Measurements from ENCODE around the gene TGIF1. TPM values are rescaled to one million over a fixed set of nuclear protein-coding genes. Genes with fewer than 3 reads are reported as not detected.
A peak's percentile ranks its signal among the peaks of the same experiment; 100 is the strongest.

Gene TGIF1
- total RNA-seq, 2 experiments from 2014 or later, result 12.5 to 14.7 TPM

GRCh38 chr18:3444296-3444695, 5.7 kb upstream of the TGIF1 start:
- peaks cover 24% of the 10 kb centered on the region for H3K4me1 Mint-ChIP-seq
- CTCF ChIA-PET, result interaction anchor here (0.7 to 4.9 kb wide), 3 partner anchors 13 to 150 kb away, joined by 3 to 18 read pairs (median 4); no protein-coding TSS in a partner anchor

GRCh38 chr18:3444954-3445353, 5.0 kb upstream of the TGIF1 start:
- Mint-ChIP-seq H3K4me1 (peaks cover 24% of the 10 kb centered on the region), H3K4me3 (no peak overlapping the region), H3K9me3 (no peaks in the 10 kb centered on the region), H3K27me3 (peaks cover 3% of the 10 kb centered on the region), H3K36me3 (ENCODE audit: low read depth) (no peaks in the 10 kb centered on the region), H3K27ac (no peak overlapping the region)
- no peak for DNase-seq
- ChIA-PET CTCF (interaction anchor here (0.9 to 4.9 kb wide), 3 partner anchors 14 to 149 kb away, joined by 3 to 18 read pairs (median 3); no protein-coding TSS in a partner anchor), POLR2A (no interaction called here)

More at GRCh38 chr18:3444296-3444695, 5.7 kb upstream of the TGIF1 start:
- Mint-ChIP-seq H3K4me3 (no peak overlapping the region), H3K27ac (no peak overlapping the region), H3K27me3 (peaks cover 3% of the 10 kb centered on the region), H3K36me3 (ENCODE audit: low read depth) (no peaks in the 10 kb centered on the region), H3K9me3 (no peaks in the 10 kb centered on the region)
- POLR2A ChIA-PET, result no interaction called here
- no peak for DNase-seq

GRCh38 chr18:3447068-3447894, 2.7 kb upstream of the TGIF1 start:
- no peaks in the 10 kb centered on the region for H3K9me3 Mint-ChIP-seq
- peak overlapping the region; percentile 89 for H3K4me3 Mint-ChIP-seq
- H3K27me3 Mint-ChIP-seq, result no peaks in the 10 kb centered on the region
- ChIA-PET CTCF (interaction anchor here (0.6 to 4.9 kb wide), 10 partner anchors 11 to 403 kb away, joined by 3 to 18 read pairs (median 4); no protein-coding TSS in a partner anchor), POLR2A (interaction anchor here (0.6 to 1.2 kb wide), 5 partner anchors 8 to 238 kb away, joined by 3 to 13 read pairs (median 4); partner anchors contain the start of gene MYL12A)
- no peak for DNase-seq
- H3K4me1 Mint-ChIP-seq, result peaks cover 29% of the 10 kb centered on the region
- H3K36me3 Mint-ChIP-seq (ENCODE audit: low read depth), result no peaks in the 10 kb centered on the region
- H3K27ac Mint-ChIP-seq, result peak overlapping the region; percentile 99

DNA sequence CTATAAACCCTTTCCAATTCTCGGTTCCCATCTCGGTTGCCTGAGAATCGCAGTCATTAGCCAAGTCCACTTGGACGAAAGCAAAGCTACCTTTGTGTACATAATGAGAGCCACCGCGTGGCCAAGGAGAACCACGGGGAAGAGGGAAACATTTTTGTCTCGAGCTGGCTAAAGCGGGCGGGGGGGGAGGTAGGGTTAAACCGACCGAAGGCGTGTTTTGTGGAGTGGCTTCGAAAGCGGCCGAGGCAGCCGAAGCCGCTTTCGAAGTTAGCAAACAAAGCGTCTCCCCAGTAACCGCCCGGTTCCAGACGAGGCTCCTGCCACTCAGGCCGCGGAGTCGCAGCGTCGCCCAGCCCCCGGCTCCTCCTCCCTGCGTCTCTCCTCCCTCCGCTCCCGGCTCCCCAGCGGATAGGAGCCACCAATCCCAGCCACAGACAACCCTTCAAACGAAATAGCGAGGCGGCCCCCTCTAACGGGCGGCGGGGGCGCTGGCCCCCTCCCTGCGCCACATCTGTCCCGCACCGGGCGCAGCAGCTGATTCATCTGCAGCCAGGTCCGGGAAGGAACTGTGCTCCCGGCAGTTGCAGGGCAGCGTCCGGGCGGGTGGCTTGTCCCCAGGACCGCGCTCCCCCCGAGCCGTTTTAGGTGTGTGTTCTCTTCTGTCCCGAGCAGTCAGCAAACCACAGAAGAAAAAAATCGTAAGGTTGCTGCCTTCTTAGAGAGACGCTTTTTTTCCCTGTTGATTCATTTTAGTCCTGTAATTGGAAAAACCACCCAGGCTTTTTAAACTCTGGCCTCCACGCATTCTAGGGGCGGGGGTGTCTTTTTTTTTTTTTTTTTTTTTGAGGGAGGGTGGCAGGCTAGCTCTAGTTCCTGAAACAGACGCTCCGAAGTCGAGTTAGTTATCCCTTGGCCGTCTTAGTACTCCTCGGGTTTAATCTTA, 1.8 kb upstream of the TGIF1 start:
- Mint-ChIP-seq H3K4me3 (peak overlapping the region; percentile 89), H3K9me3 (no peaks in the 10 kb centered on the region), H3K4me1 (peaks cover 38% of the 10 kb centered on the region), H3K27ac (peak overlapping the region; percentile 99), H3K27me3 (no peaks in the 10 kb centered on the region), H3K36me3 (ENCODE audit: low read depth) (peaks cover 6% of the 10 kb centered on the region)
- ChIA-PET CTCF (interaction anchor here (0.6 to 4.9 kb wide), 8 partner anchors 15 to 315 kb away, joined by 3 to 18 read pairs (median 5); no protein-coding TSS in a partner anchor), POLR2A (interaction anchor here (0.6 to 1.2 kb wide), 5 partner anchors 9 to 185 kb away, joined by 3 to 13 read pairs (median 3); no protein-coding TSS in a partner anchor)
- DNase-seq, result peak; percentile 90

DNA sequence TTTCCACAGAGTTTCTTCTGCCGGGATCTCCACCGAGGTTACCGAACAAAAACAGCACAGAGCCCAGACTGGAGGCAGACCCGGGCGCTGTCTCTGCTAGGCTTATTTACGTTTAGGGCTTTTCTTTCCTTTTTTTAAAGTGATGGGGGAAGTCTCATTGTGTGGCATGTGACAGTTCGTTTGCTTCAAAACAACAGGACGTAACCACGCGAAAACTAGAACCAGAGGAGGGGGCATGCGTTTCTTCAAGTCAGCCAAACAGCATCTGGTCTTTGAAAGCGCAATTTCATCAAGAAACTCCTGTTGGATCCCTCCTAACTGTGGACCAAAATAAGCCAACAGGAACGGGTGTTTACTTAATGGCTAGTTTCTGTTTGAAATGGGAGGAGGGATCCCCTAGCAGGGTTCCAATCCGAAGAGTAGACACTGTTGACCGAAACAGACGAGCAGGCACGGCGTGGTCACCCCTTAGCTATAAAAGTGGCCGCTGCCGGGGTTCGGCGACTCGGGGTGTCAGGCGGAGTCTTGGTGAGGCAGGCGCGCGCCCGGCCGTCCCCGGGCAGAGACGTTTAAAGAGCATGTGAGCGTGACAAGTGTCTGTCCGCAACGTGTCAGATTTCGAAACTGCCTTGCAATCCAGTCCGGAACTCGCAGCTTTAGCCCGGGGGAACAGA, 997 bp upstream of the TGIF1 start:
- Mint-ChIP-seq H3K36me3 (ENCODE audit: low read depth) (peaks cover 6% of the 10 kb centered on the region), H3K4me3 (peak overlapping the region; percentile 89), H3K9me3 (no peaks in the 10 kb centered on the region), H3K27me3 (no peaks in the 10 kb centered on the region), H3K4me1 (peaks cover 44% of the 10 kb centered on the region), H3K27ac (peak overlapping the region; percentile 99)
- ChIA-PET POLR2A (interaction anchor here (0.7 to 0.8 kb wide), 2 partner anchors 10 to 145 kb away, joined by 3 to 4 read pairs; no protein-coding TSS in a partner anchor), CTCF (interaction anchor here (0.7 to 2.0 kb wide), 2 partner anchors 136 to 146 kb away, joined by 3 to 6 read pairs; no protein-coding TSS in a partner anchor)
- peak; percentile 85 for DNase-seq

DNA sequence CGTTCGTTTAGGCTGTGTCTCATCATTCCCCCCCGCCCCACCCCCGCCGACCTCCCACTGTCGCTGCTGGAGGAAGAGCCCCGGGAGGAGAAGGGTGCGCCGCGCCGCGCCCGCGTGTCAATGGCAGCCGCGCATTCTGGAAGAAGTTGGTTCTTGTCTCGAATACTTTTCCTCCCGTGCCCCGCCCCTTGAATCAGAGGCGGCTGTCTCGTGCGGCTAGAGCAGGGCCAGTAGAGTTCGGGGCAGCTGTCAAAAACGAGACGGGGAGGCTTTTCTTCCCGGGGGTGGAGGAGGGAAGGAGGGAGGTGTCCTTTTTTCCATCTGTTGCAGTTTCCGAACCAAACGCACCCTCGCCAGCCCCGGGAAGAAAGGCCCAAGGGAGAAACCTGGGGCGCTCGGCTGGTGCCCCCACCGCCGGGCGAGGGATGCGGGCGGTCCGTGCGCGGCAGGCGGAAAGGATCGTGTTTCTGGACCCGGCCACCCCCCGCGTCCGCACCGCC, 410 bp upstream of the TGIF1 start:
- ChIA-PET POLR2A (interaction anchor here (0.8 kb wide), 1 partner anchor 144 kb away, joined by 4 read pairs; no protein-coding TSS in a partner anchor), CTCF (no interaction called here)
- H3K36me3 Mint-ChIP-seq (ENCODE audit: low read depth), result peaks cover 6% of the 10 kb centered on the region
- no peaks in the 10 kb centered on the region for H3K9me3 Mint-ChIP-seq
- H3K27me3 Mint-ChIP-seq, result no peaks in the 10 kb centered on the region
- peak overlapping the region; percentile 99 for H3K27ac Mint-ChIP-seq
- DNase-seq, result peak; percentile 80
- peaks cover 46% of the 10 kb centered on the region for H3K4me1 Mint-ChIP-seq
- H3K4me3 Mint-ChIP-seq, result peak overlapping the region; percentile 89

GRCh38 chr18:3450799-3451182, 819 bp downstream of the TGIF1 start:
- H3K36me3 Mint-ChIP-seq (ENCODE audit: low read depth), result peaks cover 6% of the 10 kb centered on the region
- no peaks in the 10 kb centered on the region for H3K9me3 Mint-ChIP-seq
- H3K4me3 Mint-ChIP-seq, result peak overlapping the region; percentile 91
- peaks cover 55% of the 10 kb centered on the region for H3K4me1 Mint-ChIP-seq
- H3K27ac Mint-ChIP-seq, result peak overlapping the region; percentile 97
- CTCF ChIA-PET, result interaction anchor here (3.5 kb wide), 1 partner anchor 143 kb away, joined by 15 read pairs; no protein-coding TSS in a partner anchor
- no peak for DNase-seq
- POLR2A ChIA-PET, result interaction anchor here (0.6 kb wide), 1 partner anchor 155 kb away, joined by 4 read pairs; no protein-coding TSS in a partner anchor
- no peaks in the 10 kb centered on the region for H3K27me3 Mint-ChIP-seq

GRCh38 chr18:3451183-3451988, 1.4 kb downstream of the TGIF1 start:
- H3K4me1 Mint-ChIP-seq, result peaks cover 55% of the 10 kb centered on the region
- no peaks in the 10 kb centered on the region for H3K27me3 Mint-ChIP-seq
- ChIA-PET CTCF (interaction anchor here (0.6 to 4.5 kb wide), 5 partner anchors 10 to 214 kb away, joined by 3 to 22 read pairs (median 6); no protein-coding TSS in a partner anchor), POLR2A (interaction anchor here (0.6 kb wide), 1 partner anchor 155 kb away, joined by 4 read pairs; no protein-coding TSS in a partner anchor)
- peak overlapping the region; percentile 91 for H3K4me3 Mint-ChIP-seq
- H3K9me3 Mint-ChIP-seq, result no peaks in the 10 kb centered on the region
- peak; percentile 73 for DNase-seq
- H3K27ac Mint-ChIP-seq, result peak overlapping the region; percentile 97
- H3K36me3 Mint-ChIP-seq (ENCODE audit: low read depth), result peaks cover 11% of the 10 kb centered on the region

DNA sequence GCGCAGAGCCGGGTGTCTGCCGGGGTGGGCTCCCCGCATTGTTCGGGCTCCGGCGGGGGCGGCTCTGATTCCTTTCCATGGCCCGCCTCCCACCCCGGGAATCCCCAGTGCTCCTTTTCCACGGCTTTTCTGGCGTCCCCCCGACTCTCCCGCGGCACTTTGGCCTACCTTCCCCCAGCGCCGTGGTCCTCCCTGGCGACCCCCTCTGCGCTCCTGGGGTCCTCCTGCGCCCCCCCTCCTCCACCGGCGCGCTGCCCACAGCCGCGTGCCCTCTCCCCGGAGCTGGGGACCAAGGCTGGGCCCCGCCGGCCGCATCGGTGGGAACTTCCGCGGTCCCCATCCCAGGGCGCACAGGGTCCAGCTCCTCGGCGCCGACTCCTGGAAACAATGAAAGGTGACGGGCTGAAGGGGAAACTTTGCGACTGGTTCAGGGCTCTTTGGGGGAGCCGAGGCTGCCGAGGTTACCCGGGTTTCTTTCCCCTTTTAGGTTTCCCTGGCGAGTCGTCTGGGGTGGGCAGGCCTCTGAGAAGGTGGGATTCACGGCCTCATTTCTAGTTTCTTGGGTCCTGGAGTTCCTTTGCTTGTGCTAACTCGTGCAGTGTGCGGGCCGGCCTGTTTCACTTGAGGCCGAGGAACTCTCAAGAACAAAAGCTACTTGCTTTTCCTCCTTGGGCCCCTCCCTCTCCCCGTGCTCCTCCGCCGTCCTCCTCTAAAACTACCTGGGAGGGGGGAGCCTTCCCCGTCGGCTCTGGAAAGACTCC, 2.2 kb downstream of the TGIF1 start:
- Mint-ChIP-seq H3K9me3 (no peaks in the 10 kb centered on the region), H3K36me3 (ENCODE audit: low read depth) (peaks cover 17% of the 10 kb centered on the region), H3K4me3 (peak overlapping the region; percentile 91), H3K27ac (peak overlapping the region; percentile 97), H3K27me3 (no peaks in the 10 kb centered on the region), H3K4me1 (peaks cover 52% of the 10 kb centered on the region)
- POLR2A ChIA-PET, result interaction anchor here (0.6 kb wide), 1 partner anchor 201 kb away, joined by 4 read pairs; no protein-coding TSS in a partner anchor
- DNase-seq, result peak; percentile 39
- CTCF ChIA-PET, result interaction anchor here (0.6 to 4.5 kb wide), 12 partner anchors 9 to 213 kb away, joined by 3 to 22 read pairs (median 4); partner anchors contain the start of gene MYL12A

DNA sequence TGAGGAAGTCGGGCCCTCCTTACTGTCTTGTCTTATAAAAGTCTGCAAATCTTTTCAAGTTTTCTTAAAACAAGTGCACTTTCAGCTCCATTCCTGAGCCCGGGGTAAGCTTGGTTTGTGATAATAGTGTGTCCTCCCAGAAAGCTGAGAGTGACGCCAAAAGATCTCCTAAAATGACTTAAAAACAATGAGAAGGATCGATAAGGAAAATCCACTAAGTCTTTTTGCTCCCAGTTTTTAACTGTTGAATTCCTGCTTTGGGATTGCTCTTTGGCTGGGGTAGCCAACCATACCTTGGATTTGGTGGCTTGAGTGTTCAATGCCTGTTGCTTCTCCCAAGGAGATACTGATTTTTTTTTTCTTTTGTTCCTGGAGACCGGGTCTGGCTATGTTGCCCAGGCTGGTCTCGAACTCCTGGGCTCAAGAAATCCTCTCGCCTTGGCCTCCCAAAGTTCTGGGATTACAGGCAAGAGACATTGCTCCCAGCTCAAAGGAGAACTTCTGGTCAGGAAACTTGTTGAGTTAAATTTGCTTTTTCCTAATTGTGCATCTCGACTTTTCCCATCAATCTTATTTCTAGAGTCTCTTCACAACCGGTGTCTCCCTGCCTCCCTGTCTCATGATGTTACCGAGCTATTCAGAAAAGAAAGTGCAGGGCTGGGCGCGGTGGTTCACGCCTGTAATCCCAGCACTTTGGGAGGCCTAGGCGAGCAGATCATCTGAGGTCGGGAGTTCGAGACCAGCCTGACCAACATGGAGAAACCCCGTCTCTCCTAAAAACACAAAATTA, 3.0 kb downstream of the TGIF1 start:
- ChIA-PET CTCF (interaction anchor here (0.7 to 4.5 kb wide), 15 partner anchors 9 to 358 kb away, joined by 3 to 22 read pairs (median 3); partner anchors contain the start of gene MYL12A), POLR2A (interaction anchor here (0.6 to 0.7 kb wide), 2 partner anchors 49 to 202 kb away, joined by 3 to 4 read pairs; no protein-coding TSS in a partner anchor)
- H3K27ac Mint-ChIP-seq, result peak overlapping the region; percentile 97

More for the DNA sequence above, 3.0 kb downstream of the TGIF1 start:
- H3K4me3 Mint-ChIP-seq, result peak overlapping the region; percentile 91
- DNase-seq, result no peak
- peaks cover 24% of the 10 kb centered on the region for H3K36me3 Mint-ChIP-seq (ENCODE audit: low read depth)
- H3K9me3 Mint-ChIP-seq, result no peaks in the 10 kb centered on the region
- H3K27me3 Mint-ChIP-seq, result no peaks in the 10 kb centered on the region
- H3K4me1 Mint-ChIP-seq, result peaks cover 52% of the 10 kb centered on the region

Data from activated CD4-positive, alpha-beta T cell treated with anti-CD3 and anti-CD28 coated beads, Interleukin-2, amount 10 ng/mL, durations not matched to agents 7 days and 5 days (primary cell).